ENCODE measurements around the gene KAZN.

The KAZN gene

GRCh38 chr1:15137809-15138208 is 539.3 kb downstream of the KAZN start:
- DNase-seq (ENCODE audit: low spot score): no peak
- in situ Hi-C loops (cut with MboI; ENCODE audit: low sequenced_read_pairs, unreplicated experiment): no loop called here
- TF ChIP-seq CTCF (IDR thresholded peaks at IDR 0.05; ENCODE audit: borderline replicate concordance, control extremely low read depth, extremely low read depth, insufficient read depth, missing control alignments): no peak

GRCh38 chr1:15139654-15140350 is 541.3 kb downstream of the KAZN start:
- no peak for DNase-seq (ENCODE audit: low spot score)
- TF ChIP-seq CTCF (IDR thresholded peaks at IDR 0.05; ENCODE audit: borderline replicate concordance, control extremely low read depth, extremely low read depth, insufficient read depth, missing control alignments): no peak
- in situ Hi-C loops (cut with MboI; ENCODE audit: low sequenced_read_pairs, unreplicated experiment): no loop called here

GRCh38 chr1:15141935-15142539 is 543.6 kb downstream of the KAZN start:
- DNase-seq (ENCODE audit: low spot score): no peak
- in situ Hi-C loops (cut with MboI; ENCODE audit: low sequenced_read_pairs, unreplicated experiment): no loop called here
- no peak for TF ChIP-seq CTCF (IDR thresholded peaks at IDR 0.05; ENCODE audit: borderline replicate concordance, control extremely low read depth, extremely low read depth, insufficient read depth, missing control alignments)

- no peak for DNase-seq (ENCODE audit: low spot score)
- in situ Hi-C loops (cut with MboI; ENCODE audit: low sequenced_read_pairs, unreplicated experiment): no loop called here
- no peak for TF ChIP-seq CTCF (IDR thresholded peaks at IDR 0.05; ENCODE audit: borderline replicate concordance, control extremely low read depth, extremely low read depth, insufficient read depth, missing control alignments)
Measured at GRCh38 chr1:15145327-15145726, 546.8 kb downstream of the KAZN start.

- in situ Hi-C loops (cut with MboI; ENCODE audit: low sequenced_read_pairs, unreplicated experiment): no loop called here
- DNase-seq (ENCODE audit: low spot score): no peak
- no peak for TF ChIP-seq CTCF (IDR thresholded peaks at IDR 0.05; ENCODE audit: borderline replicate concordance, control extremely low read depth, extremely low read depth, insufficient read depth, missing control alignments)
Measured at GRCh38 chr1:15146142-15146680, 547.7 kb downstream of the KAZN start.

GRCh38 chr1:15146971-15147376 is 548.5 kb downstream of the KAZN start:
- in situ Hi-C loops (cut with MboI; ENCODE audit: low sequenced_read_pairs, unreplicated experiment): no loop called here
- TF ChIP-seq CTCF (IDR thresholded peaks at IDR 0.05; ENCODE audit: borderline replicate concordance, control extremely low read depth, extremely low read depth, insufficient read depth, missing control alignments): no peak
- no peak for DNase-seq (ENCODE audit: low spot score)
